MM.1S (cell line): ENCODE measurements around the gene ST7.

Source experiments
- CTCF ChIP-seq: fragments of 300-600 bp; sonication (generic); IDR thresholded peaks from 2 replicates; pipeline ENCODE4 v1.5.1; 2016; ENCODE audit warnings: antibody characterized with exemption, low read length, mixed read lengths
- EZH2 ChIP-seq: fragments of 300-600 bp; sonication (generic); optimal IDR thresholded peaks from 2 replicates; pipeline ENCODE3; 2017; ENCODE audit warnings: low read depth, mild to moderate bottlenecking, antibody characterized with exemption, low read length, mixed read lengths

GRCh38 chr7:117025891-117026290 lies 72.6 kb downstream of the ST7 start:
- TF ChIP-seq EZH2: no peak
- TF ChIP-seq CTCF: no peak
